ENCODE results near the gene ALG12. TPM values are rescaled to one million over a fixed set of nuclear protein-coding genes. Genes with fewer than 3 reads are reported as not detected.
A peak's percentile ranks its signal among the peaks of the same experiment; 100 is the strongest.
"Not testable (repeated sequence)": the region's sequence is repeated elsewhere in the genome, so short reads cannot be mapped to it uniquely, and the experiment has no call there.

Gene ALG12
- total and polyA plus RNA-seq, 2 of the 4 experiments (the other 2 are of a cell fraction): 7.2 to 10.9 TPM

DNA sequence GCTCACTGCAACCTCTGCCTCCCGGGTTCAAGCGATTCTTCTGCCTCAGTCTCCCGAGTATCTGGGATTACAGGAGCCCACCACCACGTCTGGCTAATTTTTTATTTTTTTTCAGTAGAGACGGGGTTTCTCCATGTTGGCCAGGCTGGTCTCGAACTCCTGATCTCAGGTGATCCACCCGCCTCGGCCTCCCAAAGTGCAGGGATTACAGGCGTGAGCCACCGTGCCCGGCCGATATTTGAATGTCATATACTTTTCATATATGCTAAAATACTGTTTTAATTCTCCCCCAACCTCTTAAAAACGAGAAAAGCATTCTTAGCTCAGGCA lies 65.7 kb downstream of the ALG12 start:
- dilution Hi-C loops (cut with HindIII; ENCODE audit: low sequenced_read_pairs, unreplicated experiment); H3K36me3 ChIP-seq (ENCODE audit: control insufficient read depth, insufficient read depth, low read length); ATAC-seq (ENCODE audit: low read depth); H3K56ac ChIP-seq (ENCODE audit: extremely low read depth, insufficient read depth, low read length); H3K18ac ChIP-seq (ENCODE audit: low read depth, low read length); POLR2A ChIA-PET (ENCODE audit: unreplicated experiment); H3K14ac ChIP-seq (replicated peaks; ENCODE audit: low read depth, low read length); BruUV-seq (replicated peaks); H3K23ac ChIP-seq (ENCODE audit: low read depth, low read length); H2BK5ac ChIP-seq (ENCODE audit: low read depth, low read length, poor library complexity, severe bottlenecking); H3K9me1 ChIP-seq (ENCODE audit: insufficient read depth, low read length); DNase-seq; in situ Hi-C loops (cut with MboI; ENCODE audit: low sequenced_read_pairs); intact Hi-C loops (cut with micrococcal nuclease); H2AK5ac ChIP-seq (ENCODE audit: low read depth, low read length); H4K5ac ChIP-seq (ENCODE audit: low read depth, low read length); H3K9me3 ChIP-seq (ENCODE audit: control insufficient read depth, insufficient read depth, low read length); CTCF ChIA-PET; H4K91ac ChIP-seq (ENCODE audit: insufficient read depth, low read depth, low read length); H2BK20ac ChIP-seq (ENCODE audit: low read depth, low read length); H2BK15ac ChIP-seq (ENCODE audit: low read depth, low read length); H3K4me1 ChIP-seq (ENCODE audit: control insufficient read depth, insufficient read depth, low read length); H2BK120ac ChIP-seq (ENCODE audit: low read depth, low read length): not testable (repeated sequence)
- Histone ChIP-seq H2AK9ac (replicated peaks; ENCODE audit: low read depth, low read length, poor library complexity) (peak overlapping the region; percentile 96), H2AFZ (replicated peaks; ENCODE audit: low read length, poor library complexity) (peak overlapping the region; percentile 99), H3K4me2 (ENCODE audit: low read depth, low read length) (peak overlapping the region; percentile 94), H3K27me3 (ENCODE audit: control insufficient read depth, insufficient read depth, low read length) (peaks cover 34% of the 10 kb centered on the region), H3K9ac (ENCODE audit: low read depth, low read length) (peak overlapping the region; percentile 73; the same call in 1 of the 2 replicates), H4K8ac (ENCODE audit: low read depth in 2 of 2, low read length in 2 of 2) (peak overlapping the region; percentile 91 to 96; a peak in 2 of 4 replicates), H4K20me1 (ENCODE audit: insufficient read depth, low read length) (peaks cover 32% of the 10 kb centered on the region), H3K4me3 (ENCODE audit: insufficient read depth, low read depth, low read length) (peak overlapping the region; percentile 75), H3K27ac (ENCODE audit: insufficient read depth, low read length) (peak overlapping the region; percentile 83; the same call in 1 of the 2 replicates), H3K79me1 (ENCODE audit: low read depth in 1 of 2, low read length in 2 of 2) (peaks cover 8 to 29% of the 10 kb centered on the region in 2 experiments; a peak in 3 of 4 replicates), H3K4ac (ENCODE audit: low read depth, low read length) (peak overlapping the region; percentile 79; the same call in 1 of the 2 replicates)
- WGBS, 2 experiments (ENCODE audit: extremely low coverage in 2 of 2, insufficient read length in 1 of 2): 0% methylated on average over 1 of the region's 13 CpGs; no CpG with 5 or more reads in 1 of the 2 experiments

Data from IMR-90 (cell line).